Measurements from ENCODE around the gene SGCA. TPM values are rescaled to one million over a fixed set of nuclear protein-coding genes. Genes with fewer than 3 reads are reported as not detected.

The SGCA gene
- total RNA-seq, 2 experiments from 2014 or later = 0.34 TPM; not detected in 1

DNA sequence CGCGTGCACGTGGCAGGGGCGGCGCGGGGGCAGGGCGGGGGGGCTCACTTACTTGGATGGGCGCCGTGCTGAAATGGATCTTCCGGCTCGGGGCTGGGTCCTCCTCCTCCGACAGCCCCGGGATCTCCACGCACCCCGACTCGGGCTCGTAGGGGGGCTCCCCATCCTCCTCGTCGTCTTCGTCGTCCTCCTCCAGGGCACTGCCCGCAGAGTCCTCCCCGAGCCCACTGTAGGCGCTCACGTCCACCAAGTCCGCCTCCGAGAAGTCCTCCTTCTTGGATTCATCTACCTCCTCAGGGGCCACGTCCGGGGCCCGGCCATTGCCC is 16.8 kb upstream of the SGCA start:
- Mint-ChIP-seq H3K4me3 (peak overlapping the region; percentile 82), H3K4me1 (ENCODE audit: low read depth) (peaks cover 46% of the 10 kb centered on the region), H3K36me3 (ENCODE audit: low read depth) (peaks cover 30% of the 10 kb centered on the region), H3K27me3 (no peaks in the 10 kb centered on the region), H3K9me3 (no peaks in the 10 kb centered on the region), H3K27ac (peak overlapping the region; percentile 92)
- intact Hi-C loops (cut with micrococcal nuclease) = no loop called here
- ChIA-PET POLR2A (interaction anchor here (1.3 to 7.0 kb wide), 3 partner anchors 12 to 54 kb away, joined by 3 to 64 read pairs (median 6); partner anchors contain the start of gene PDK2), CTCF (interaction anchor here (1.0 to 9.6 kb wide), 7 partner anchors 9 to 56 kb away, joined by 3 to 102 read pairs (median 6); partner anchors contain the start of gene PDK2)
- DNase-seq (no peak), ATAC-seq (no peak)
- TF ChIP-seq, protein P1, sequence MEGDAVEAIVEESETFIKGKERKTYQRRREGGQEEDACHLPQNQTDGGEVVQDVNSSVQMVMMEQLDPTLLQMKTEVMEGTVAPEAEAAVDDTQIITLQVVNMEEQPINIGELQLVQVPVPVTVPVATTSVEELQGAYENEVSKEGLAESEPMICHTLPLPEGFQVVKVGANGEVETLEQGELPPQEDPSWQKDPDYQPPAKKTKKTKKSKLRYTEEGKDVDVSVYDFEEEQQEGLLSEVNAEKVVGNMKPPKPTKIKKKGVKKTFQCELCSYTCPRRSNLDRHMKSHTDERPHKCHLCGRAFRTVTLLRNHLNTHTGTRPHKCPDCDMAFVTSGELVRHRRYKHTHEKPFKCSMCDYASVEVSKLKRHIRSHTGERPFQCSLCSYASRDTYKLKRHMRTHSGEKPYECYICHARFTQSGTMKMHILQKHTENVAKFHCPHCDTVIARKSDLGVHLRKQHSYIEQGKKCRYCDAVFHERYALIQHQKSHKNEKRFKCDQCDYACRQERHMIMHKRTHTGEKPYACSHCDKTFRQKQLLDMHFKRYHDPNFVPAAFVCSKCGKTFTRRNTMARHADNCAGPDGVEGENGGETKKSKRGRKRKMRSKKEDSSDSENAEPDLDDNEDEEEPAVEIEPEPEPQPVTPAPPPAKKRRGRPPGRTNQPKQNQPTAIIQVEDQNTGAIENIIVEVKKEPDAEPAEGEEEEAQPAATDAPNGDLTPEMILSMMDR (IDR thresholded peaks at IDR 0.05) = no peak

DNA sequence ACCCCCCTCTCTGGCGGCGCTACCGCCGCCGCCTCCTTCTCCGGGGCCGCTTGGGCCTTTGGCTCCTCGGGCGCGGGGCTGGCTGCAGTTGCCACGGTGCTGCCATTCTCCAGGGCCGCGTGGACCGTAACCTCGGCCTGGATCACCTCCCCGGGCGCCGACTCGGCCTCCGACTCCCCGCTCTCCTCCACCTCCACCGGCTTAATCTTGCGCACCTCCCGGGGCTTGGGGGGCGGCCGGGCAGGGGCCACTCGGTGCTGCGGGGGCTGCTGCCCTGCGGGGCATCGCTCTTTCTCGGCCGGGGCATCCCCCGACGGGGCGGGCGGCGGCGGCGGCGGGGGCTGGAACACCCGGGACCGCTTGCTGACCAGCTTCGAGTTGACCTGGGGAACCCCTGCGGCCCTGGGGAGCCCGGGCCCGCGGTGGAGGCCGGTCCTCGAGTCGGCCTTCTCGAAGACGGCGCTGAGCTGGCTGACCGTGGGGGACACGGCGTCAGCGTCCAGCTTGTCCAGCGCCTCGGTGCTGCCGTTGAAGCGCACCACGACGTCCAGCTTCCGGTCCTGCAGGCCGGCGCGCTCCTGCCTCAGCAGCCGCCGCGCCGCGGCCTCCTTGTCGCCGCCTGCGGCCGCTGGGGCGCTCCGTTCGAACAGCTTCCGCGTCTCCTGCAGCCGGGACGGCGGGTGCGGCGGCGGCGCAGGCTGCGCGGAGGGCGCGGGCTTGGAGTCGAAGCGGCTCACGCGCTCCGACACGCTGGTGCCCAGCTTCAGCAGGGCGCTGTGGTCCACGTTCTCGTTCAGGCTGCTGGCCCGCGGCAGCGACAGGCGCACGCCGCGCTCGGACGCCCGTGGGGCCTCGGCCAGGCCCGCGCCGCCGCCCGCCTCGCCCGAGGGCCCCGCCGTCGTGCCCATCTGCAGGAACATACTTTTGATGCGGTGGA is 16.1 kb upstream of the SGCA start:
- TF ChIP-seq, protein P1 (IDR thresholded peaks at IDR 0.05) = no peak
- H3K4me1 Mint-ChIP-seq (ENCODE audit: low read depth) = peaks cover 46% of the 10 kb centered on the region
- H3K9me3 Mint-ChIP-seq = no peaks in the 10 kb centered on the region
- POLR2A ChIA-PET = interaction anchor here (1.3 to 7.0 kb wide), 4 partner anchors 12 to 55 kb away, joined by 3 to 64 read pairs (median 6); partner anchors contain the start of gene PDK2
- H3K36me3 Mint-ChIP-seq (ENCODE audit: low read depth) = peaks cover 24% of the 10 kb centered on the region
- peak; percentile 57 for DNase-seq
- peak overlapping the region; percentile 92 for H3K27ac Mint-ChIP-seq
- CTCF ChIA-PET = interaction anchor here (0.9 to 9.6 kb wide), 9 partner anchors 9 to 56 kb away, joined by 3 to 102 read pairs (median 6); partner anchors contain the start of genes PDK2 and SGCA
- intact Hi-C loops (cut with micrococcal nuclease) = no loop called here
- H3K27me3 Mint-ChIP-seq = no peaks in the 10 kb centered on the region
- no peak for ATAC-seq
- H3K4me3 Mint-ChIP-seq = peak overlapping the region; percentile 82

DNA sequence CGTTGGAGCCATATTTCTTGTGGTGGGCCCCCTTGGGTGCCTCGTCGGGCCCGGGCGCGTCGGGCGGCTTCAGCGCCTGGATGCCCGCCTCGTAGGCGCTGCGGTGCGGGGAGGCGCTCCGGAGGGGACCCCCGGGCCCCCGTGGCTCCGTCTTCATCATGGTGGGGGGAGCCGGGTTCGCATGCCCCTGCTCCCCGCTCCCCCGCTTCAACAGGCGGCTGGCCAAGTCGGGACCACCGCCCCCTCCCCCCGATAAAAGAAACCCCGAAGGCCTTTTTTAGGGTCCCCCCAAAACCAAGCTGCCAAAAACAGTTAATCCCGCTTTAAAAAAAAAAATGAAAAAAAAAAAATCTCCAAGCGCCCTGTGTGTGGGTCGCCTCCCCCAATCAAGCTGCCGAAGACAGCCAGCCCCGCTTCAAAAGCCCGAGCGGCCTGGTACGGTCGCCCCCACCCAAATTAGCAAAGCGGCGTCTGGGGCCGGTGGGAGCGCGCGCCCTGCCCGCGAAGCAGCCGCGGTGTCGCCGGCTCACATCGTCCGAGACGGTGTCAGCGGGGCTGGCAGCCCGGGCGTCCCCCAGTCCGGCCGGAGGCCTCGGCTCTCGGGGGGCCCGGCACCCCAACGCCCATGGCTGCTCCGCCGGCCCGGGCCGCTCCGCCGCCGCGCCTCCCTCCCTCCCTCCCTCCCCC is 15.3 kb upstream of the SGCA start, which contains the start of gene PPP1R9B:
TSS of gene PPP1R9B (minus strand) at position 324 of the 687 bp plus-strand sequence. CDS start at position 160, 164 bp downstream.
- peak within 1 kb of the TSS; percentile 96 for H3K27ac Mint-ChIP-seq
- H3K4me1 Mint-ChIP-seq (ENCODE audit: low read depth) = peaks cover 46% of the 10 kb centered on the region
- ChIA-PET POLR2A (interaction anchor here (0.6 to 7.0 kb wide), 5 partner anchors 8 to 56 kb away, joined by 4 to 64 read pairs (median 5); no protein-coding TSS in a partner anchor), CTCF (interaction anchor here (0.9 to 9.6 kb wide), 10 partner anchors 8 to 57 kb away, joined by 3 to 102 read pairs (median 6); partner anchors contain the start of genes PDK2, SAMD14 and SGCA)
- DNase-seq (no peak), ATAC-seq (peak; percentile 0)
- intact Hi-C loops (cut with micrococcal nuclease) = no loop called here
- no peaks in the 10 kb centered on the region for H3K9me3 Mint-ChIP-seq
- TF ChIP-seq, protein P1 (IDR thresholded peaks at IDR 0.05) = no peak
- peaks cover 21% of the 10 kb centered on the region for H3K36me3 Mint-ChIP-seq (ENCODE audit: low read depth)
- peak within 1 kb of the TSS; percentile 82 for H3K4me3 Mint-ChIP-seq
- no peaks in the 10 kb centered on the region for H3K27me3 Mint-ChIP-seq

DNA sequence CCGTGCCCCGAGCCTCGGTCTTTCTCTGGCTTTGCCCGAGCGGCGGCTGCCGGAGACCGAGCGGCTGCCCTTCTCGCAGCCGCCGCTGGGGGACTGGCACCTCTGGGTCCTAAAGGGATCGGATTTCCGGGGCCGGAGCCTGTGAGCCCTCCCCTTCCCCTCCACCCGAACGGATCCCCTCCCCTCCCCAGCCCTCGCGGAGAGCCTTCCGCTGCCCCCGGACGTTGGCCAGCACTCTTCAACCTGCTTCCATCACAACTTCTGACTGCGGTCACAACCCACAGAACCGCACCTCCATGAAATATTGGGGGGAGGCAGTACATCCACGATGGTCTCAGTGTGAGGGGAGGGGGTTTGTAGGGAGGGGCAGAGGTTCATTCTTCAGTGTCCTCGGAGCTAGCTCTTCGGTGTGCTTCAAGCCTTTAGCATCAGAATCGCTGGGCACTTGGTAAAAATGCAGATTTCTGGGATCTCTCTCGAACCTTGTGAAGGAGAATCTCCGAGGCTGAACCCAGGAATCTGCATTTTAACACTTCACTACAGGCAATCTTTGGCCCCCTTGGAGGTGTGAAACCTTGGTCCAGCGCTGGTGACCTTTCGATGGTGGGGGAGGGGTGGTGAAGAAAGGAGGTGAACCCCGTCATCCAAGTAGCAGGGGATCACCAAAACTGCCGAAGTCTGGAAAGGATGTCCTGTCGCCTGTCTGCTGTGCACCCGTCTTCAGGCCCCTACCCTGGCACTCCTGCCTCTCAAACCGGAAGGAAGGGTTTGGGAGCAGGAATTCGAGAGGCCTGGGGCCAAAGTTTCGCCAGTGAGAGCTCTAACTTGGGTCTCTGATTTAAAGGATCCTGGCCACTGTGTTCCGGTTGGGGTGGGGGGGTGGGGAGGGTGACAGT is 14.5 kb upstream of the SGCA start:
- POLR2A ChIA-PET = interaction anchor here (0.6 to 7.0 kb wide), 10 partner anchors 7 to 270 kb away, joined by 3 to 64 read pairs (median 4); partner anchors contain the start of gene SGCA
- no peaks in the 10 kb centered on the region for H3K9me3 Mint-ChIP-seq

More for the DNA sequence above, 14.5 kb upstream of the SGCA start:
- Mint-ChIP-seq H3K4me3 (peak overlapping the region; percentile 82), H3K4me1 (ENCODE audit: low read depth) (peaks cover 41% of the 10 kb centered on the region), H3K36me3 (ENCODE audit: low read depth) (peaks cover 20% of the 10 kb centered on the region), H3K27me3 (no peaks in the 10 kb centered on the region), H3K27ac (peak overlapping the region; percentile 96)
- intact Hi-C loops (cut with micrococcal nuclease) = no loop called here
- TF ChIP-seq, protein P1 (IDR thresholded peaks at IDR 0.05) = no peak
- CTCF ChIA-PET = interaction anchor here (1.2 to 9.6 kb wide), 11 partner anchors 7 to 64 kb away, joined by 3 to 102 read pairs (median 6); partner anchors contain the start of genes PDK2 and SAMD14
- DNase-seq (peak; percentile 94), ATAC-seq (peak; percentile 75)
